GM18907 (cell line): ENCODE results near the gene DRG2.

Experiments
- ATAC-seq: cut with Tn5 transposase; IDR thresholded peaks from one replicate; pipeline ENCODE4 v1.9.1; 2021; ENCODE audit warnings: mild to moderate bottlenecking, moderate library complexity; ENCODE audit not compliant: unreplicated experiment

Gene DRG2, protein sequence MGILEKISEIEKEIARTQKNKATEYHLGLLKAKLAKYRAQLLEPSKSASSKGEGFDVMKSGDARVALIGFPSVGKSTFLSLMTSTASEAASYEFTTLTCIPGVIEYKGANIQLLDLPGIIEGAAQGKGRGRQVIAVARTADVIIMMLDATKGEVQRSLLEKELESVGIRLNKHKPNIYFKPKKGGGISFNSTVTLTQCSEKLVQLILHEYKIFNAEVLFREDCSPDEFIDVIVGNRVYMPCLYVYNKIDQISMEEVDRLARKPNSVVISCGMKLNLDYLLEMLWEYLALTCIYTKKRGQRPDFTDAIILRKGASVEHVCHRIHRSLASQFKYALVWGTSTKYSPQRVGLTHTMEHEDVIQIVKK

GRCh38 chr17:18087610-18088491 lies at the start of gene DRG2:
DRG2 (plus strand) TSS chr17:18087948; CDS start chr17:18088024, 76 bp downstream.
- ATAC-seq = peak; percentile 75

GRCh38 chr17:18038149-18038850 lies 49.4 kb upstream of the DRG2 start:
- no peak for ATAC-seq

- ATAC-seq = peak; percentile 91
Measured at GRCh38 chr17:18038861-18039534, 48.8 kb upstream of the DRG2 start, which contains the start of the genes ATPAF2 and GID4. ATPAF2 (minus strand) TSS chr17:18039168; CDS start chr17:18039013, 155 bp downstream. GID4 (plus strand) TSS chr17:18039408; CDS start chr17:18039465, 57 bp downstream.

- ATAC-seq = peak; percentile 31
Measured at GRCh38 chr17:18039535-18040260, 48.0 kb upstream of the DRG2 start.

DNA sequence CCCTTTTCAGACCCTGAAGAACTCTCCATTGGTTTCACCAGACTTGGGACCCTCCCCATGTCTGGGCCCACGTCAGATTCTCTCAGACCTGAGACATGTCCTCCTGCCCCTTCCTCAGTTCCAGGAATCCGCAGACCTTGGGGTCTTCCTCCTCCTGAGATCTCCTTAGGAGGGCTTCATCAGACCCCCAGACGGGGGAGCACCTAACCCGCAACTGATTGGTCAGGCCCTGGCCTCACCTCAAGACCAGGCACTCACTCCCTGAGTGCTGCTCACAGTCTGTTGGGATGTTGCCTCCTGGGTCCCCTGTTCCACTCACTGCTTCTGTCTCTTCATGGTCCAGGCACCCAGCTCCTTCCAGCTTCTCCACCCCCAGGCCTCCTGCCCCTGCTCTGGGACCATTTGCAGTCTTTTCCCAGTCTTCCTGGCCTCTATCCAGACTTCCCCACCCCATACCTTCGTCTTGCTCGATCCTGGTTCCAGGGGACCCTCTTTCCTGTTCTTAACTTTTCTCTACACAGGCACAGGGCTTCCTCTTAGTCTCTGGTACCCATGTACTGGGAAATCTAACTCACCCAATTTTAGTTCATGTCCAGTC lies 47.4 kb upstream of the DRG2 start:
- ATAC-seq = no peak

- no peak for ATAC-seq
Measured at GRCh38 chr17:18041776-18042175, 46.0 kb upstream of the DRG2 start.

GRCh38 chr17:18042983-18043382 lies 44.8 kb upstream of the DRG2 start:
- no peak for ATAC-seq

- no peak for ATAC-seq
Measured at GRCh38 chr17:18043491-18043890, 44.3 kb upstream of the DRG2 start.

DNA sequence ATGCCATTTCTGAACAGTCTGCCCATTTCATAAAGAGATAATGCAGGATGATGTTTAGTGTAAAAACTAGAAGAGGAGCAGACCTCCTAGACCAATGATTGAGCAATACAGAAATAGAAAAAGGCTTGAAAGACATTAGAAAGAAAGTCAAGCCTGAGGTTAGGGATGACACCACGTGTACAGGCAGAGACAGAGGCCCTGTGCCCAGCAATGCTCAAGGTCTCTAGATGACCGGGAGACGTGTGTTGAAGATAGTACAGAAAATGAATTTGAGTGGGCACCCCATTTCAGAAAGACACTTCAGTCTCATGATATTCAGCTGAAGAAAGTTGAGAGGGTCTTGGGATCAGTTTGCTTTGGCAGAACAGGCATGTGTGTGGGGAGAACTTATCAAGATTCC lies 43.1 kb upstream of the DRG2 start:
- no peak for ATAC-seq

DNA sequence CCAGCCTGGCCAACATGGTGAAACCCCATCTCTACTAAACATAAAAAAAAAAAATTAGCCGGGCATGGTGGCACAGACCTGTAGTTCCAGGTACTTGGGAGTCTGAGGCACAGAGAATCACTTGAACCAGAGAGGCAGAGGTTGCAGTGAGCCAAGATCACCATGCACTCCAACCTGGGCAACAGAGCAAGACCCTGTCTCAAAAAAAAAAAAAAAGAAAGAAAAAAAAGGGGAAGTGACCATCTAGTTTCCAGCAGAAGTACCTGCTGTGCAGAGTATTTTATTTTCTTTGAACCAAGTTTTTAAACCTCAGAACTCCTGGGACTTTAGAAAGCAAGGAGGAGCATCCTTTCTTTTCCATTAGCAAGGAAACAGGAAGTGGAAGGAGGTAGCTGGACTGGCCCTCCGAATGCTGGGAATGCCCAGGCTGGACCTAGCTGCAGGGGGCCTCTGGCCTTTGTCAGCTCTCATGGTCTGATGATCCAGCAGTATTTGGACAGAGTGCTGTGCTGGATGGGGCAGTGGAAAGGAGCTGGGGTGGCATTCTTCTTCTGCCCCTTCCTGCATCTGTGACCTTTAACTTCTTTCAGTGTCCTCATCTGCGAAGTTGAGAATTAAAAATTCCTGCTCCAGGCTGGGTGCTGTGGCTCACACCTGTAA lies 41.9 kb upstream of the DRG2 start:
- no peak for ATAC-seq

GRCh38 chr17:18055597-18055996 lies 32.2 kb upstream of the DRG2 start:
- ATAC-seq = no peak

DNA sequence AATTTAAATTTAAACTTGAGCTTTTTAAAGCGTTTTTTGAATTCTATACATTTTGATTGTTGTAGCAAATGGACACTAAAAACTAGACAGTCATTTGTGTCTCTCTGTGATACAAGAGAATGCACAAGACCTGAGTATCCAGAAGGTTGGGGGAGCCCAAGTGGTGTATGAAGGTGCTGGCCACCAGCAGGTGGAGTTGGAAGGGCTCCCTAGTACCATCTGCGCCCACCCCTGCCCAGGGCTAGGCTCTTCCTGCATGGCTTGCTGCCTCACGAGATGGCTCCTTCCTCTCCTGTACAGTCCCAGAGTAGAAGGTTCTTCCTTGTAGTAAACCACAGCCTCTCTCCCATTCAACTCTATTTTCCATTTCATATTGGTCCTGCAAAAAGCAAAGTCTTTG lies 31.5 kb upstream of the DRG2 start:
- ATAC-seq = no peak

- ATAC-seq = no peak
Measured at GRCh38 chr17:18059283-18059682, 28.5 kb upstream of the DRG2 start.

DNA sequence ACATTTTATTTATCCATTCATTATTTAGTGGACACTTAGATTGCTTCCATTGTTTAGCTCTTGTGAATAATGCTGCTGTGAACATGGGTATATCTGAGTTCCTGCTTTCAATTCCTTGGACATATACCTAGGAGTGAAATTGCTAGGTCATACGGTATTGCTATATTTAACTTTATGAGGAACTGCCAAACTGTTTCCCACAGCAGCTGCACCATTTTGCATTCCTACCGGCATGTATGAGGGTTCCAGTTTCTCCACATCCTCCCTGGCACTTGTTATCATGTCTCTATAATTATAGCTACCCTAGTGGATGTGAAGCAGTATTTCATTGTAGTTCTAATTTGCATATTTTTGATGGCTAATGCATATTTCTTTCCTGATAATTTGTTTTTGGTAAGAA lies 23.7 kb upstream of the DRG2 start:
- ATAC-seq = no peak

DNA sequence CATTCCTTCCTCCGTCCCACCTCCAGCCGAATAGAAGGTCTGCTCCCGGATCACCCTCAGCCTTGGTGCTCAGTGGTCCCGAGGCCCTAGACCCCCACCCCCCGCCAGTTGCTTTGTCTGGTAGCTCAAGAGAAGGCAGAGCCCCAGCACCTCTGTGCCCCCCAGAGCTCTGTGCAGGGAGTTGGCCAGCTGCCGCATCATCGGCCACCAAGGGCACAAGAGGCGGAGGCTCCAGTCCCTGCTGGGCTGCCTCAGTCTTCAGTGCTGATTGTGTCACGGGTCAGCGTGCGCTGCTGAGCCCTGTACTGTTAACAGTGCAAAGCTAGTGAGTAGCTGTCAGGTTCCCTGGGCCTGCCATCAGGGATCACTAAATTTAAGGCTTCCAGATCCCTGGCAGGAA lies 22.2 kb upstream of the DRG2 start:
- no peak for ATAC-seq

- ATAC-seq = no peak
Measured at GRCh38 chr17:18066866-18067265, 20.9 kb upstream of the DRG2 start.

- ATAC-seq = no peak
Measured at GRCh38 chr17:18069101-18069500, 18.6 kb upstream of the DRG2 start.

- no peak for ATAC-seq
Measured at GRCh38 chr17:18070861-18071340, 16.8 kb upstream of the DRG2 start.

DNA sequence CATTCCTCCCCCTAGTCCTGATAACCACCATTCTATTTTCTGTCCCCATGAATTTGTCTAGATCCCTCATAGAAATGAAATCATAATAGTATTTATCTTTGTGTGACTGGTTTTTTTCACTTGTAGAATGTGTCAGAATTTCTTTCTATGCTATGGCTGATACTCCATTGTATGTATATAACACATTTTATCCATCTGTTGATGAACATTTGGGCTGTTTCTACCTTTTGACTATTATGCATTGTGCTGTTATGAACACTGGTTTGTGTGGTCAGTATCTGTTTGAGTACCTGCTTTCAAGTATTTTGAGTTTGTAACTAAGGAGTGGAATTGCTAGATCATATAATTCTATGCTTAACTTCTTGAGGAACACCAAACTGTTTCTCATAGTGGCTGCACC lies 16.0 kb upstream of the DRG2 start:
- ATAC-seq = no peak
